Transverse colon (tissue), 4 donors: ENCODE measurements around the gene C10orf90. TPM values are rescaled to one million over a fixed set of nuclear protein-coding genes. Genes with fewer than 3 reads are reported as not detected.

Experiments used
- DNase-seq: peaks from one replicate; pipeline ENCODE4 v3.0.0-alpha.2; 2019
- H3K27ac ChIP-seq, 4 donors: fragments of 200-600 bp; sonication (generic); 2 replicates each; pipeline ENCODE4 v1.5.1; 2016 to 2018; ENCODE audit warnings: inconsistent platforms in 4 of 4
- H3K27me3 ChIP-seq: fragments of 200-600 bp; sonication (generic); 2 replicates; pipeline ENCODE4 v1.5.1; 2017; ENCODE audit warnings: inconsistent platforms
- H3K36me3 ChIP-seq, 4 donors: fragments of 200-600 bp; sonication (generic); 2 replicates each; pipeline ENCODE4 v1.5.1; 2017 to 2019; ENCODE audit warnings: inconsistent platforms in 4 of 4
- H3K4me1 ChIP-seq, 4 donors: fragments of 200-600 bp; sonication (generic); 2 replicates each; pipeline ENCODE4 v1.5.1; 2017 to 2020; ENCODE audit warnings: inconsistent platforms in 4 of 4
- H3K4me3 ChIP-seq, 4 donors: fragments of 200-600 bp; sonication (generic); 1 replicate in 1 of 4; 2 replicates in 3 of 4; pipeline versions ENCODE4 v1.5.1 to v1.6.1; 2017 to 2019; ENCODE audit warnings: inconsistent platforms in 4 of 4
- H3K9me3 ChIP-seq, 2 donors: fragments of 200-600 bp; sonication (generic); 2 replicates each; pipeline ENCODE4 v1.5.1; 2017 to 2019; ENCODE audit warnings: inconsistent platforms in 2 of 2
- EP300 ChIP-seq: sonication (generic); formaldehyde crosslinking; IDR thresholded peaks from one replicate; pipeline ENCODE4 v1.6.1; 2017; ENCODE audit warnings: antibody characterized with exemption, low read depth
- POLR2A ChIP-seq: fragments of 450-650 bp; IDR thresholded peaks from one replicate; pipeline ENCODE4 v1.6.1; 2016; ENCODE audit warnings: antibody characterized with exemption, mild to moderate bottlenecking, moderate library complexity
- POLR2AphosphoS5 ChIP-seq, 3 donors: sonication (generic); formaldehyde crosslinking; IDR thresholded peaks; one replicate each; pipeline ENCODE4 v1.6.1; 2016; ENCODE audit warnings: antibody characterized with exemption in 3 of 3
- WGBS, 2 donors: methylation state at CpG; one replicate each; pipeline ENCODE4 v1.1.5; 2018; ENCODE audit warnings: low coverage in 1 of 2; 5-methylcytosine and 5-hydroxymethylcytosine counted together
- in situ Hi-C, 4 donors: fragments of 200-750 bp; cut with MboI; loops; one replicate each; pipeline versions ENCODE4 v1.15.0 to v1.15.1; 2017; ENCODE audit warnings: low sequenced_read_pairs in 3 of 4, low pct_ligation_motif_present in 1 of 4, low pct_unique_long_range_greater_than_20kb in 1 of 4
- intact Hi-C: fragments of 100-400 bp; cut with DNase I; formaldehyde crosslinking; loops from one replicate; pipeline ENCODE4 v1.15.1; 2023; ENCODE audit warnings: low total_unique reads
- total RNA-seq, 4 donors: library from RNA; depleted of rRNA; stranded (reverse); fragments of >200 nt; gene quantifications; one replicate each; pipeline ENCODE4 v1.1.0, GENCODE V29; 2016
- TF ChIP-seq, protein P1 (sequence below), 5 experiments: fragments of 200-600 bp in 3 of 5; fragments of 450-650 bp in 2 of 5; sonication (generic) in 3 of 5; IDR thresholded peaks; 1 replicate in 2 of 5; 2 replicates in 3 of 5; pipeline ENCODE4 v1.5.1; 2016 to 2017; ENCODE audit warnings: antibody characterized with exemption in 5 of 5, inconsistent platforms in 3 of 5, mild to moderate bottlenecking in 2 of 5, moderate library complexity in 1 of 5

C10orf90 gene
- total RNA-seq, 4 donors from 2014 or later, result not detected

DNA sequence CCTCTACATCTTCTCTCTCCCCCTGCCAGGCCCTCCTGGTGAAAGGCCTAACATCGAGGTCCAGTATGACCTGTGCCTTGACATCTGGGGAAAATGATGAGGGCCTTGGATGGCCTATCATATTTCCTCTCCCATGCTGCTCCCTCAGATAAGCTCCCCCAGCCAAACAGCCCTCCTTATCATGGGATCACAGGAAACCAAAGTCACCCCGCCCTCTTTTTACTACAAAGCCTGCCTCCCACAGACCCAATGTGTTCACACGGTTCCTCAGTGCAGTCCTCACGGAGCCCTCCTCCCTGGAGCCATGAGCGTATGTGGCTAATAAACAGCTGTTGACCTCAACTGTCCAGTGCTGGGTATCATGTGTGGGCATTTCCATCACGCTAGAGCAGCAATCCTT is 32.0 kb downstream of the C10orf90 start:
- Histone ChIP-seq H3K4me3 (no peak overlapping the region), H3K27ac (no peak overlapping the region), H3K27me3 (no peaks in the 10 kb centered on the region), H3K4me1 (no peaks in the 10 kb centered on the region), H3K36me3 (no peaks in the 10 kb centered on the region), H3K9me3 (no peaks in the 10 kb centered on the region)
- no peak for DNase-seq
- in situ Hi-C loops, result no loop called here
- TF ChIP-seq EP300, result no peak
- intact Hi-C loops, result no loop called here
- WGBS, 2 donors, result 73% methylated on average over 6 of the region's 6 CpGs; no CpG with 5 or more reads in 1 of the 2 donors

DNA sequence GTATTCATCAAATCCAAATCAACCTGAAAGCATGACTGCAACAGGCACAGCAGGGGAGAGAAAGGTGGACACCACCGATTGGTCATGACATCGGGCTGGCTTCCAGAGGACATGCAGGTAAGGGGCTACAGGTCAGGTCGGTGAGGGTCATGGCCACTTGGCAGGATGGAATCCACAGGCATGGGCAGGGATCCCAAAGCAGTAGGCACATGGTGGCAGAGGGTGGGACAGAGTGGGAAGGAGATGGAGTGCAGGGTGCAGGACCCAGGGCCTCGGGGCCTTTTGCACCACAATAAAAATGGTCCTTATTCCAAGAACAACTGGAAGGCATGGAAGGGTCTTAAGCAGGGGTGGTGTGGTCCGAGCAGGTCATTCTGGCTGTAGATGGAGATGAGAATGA is 33.0 kb downstream of the C10orf90 start:
- no peaks in the 10 kb centered on the region for H3K4me1 ChIP-seq
- H3K9me3 ChIP-seq, result no peaks in the 10 kb centered on the region
- WGBS, 2 donors, result 87% methylated on average over 5 of the region's 5 CpGs; no CpG with 5 or more reads in 1 of the 2 donors
- H3K4me3 ChIP-seq, result no peak overlapping the region
- no peaks in the 10 kb centered on the region for H3K27me3 ChIP-seq
- no peak for DNase-seq
- H3K36me3 ChIP-seq, result no peaks in the 10 kb centered on the region
- intact Hi-C loops, result no loop called here
- no peak overlapping the region for H3K27ac ChIP-seq
- in situ Hi-C loops, result no loop called here
- no peak for TF ChIP-seq EP300
- TF ChIP-seq POLR2AphosphoS5 (IDR thresholded peaks at IDR 0.05), result no peak
- no peak for TF ChIP-seq POLR2A
- TF ChIP-seq, protein P1, sequence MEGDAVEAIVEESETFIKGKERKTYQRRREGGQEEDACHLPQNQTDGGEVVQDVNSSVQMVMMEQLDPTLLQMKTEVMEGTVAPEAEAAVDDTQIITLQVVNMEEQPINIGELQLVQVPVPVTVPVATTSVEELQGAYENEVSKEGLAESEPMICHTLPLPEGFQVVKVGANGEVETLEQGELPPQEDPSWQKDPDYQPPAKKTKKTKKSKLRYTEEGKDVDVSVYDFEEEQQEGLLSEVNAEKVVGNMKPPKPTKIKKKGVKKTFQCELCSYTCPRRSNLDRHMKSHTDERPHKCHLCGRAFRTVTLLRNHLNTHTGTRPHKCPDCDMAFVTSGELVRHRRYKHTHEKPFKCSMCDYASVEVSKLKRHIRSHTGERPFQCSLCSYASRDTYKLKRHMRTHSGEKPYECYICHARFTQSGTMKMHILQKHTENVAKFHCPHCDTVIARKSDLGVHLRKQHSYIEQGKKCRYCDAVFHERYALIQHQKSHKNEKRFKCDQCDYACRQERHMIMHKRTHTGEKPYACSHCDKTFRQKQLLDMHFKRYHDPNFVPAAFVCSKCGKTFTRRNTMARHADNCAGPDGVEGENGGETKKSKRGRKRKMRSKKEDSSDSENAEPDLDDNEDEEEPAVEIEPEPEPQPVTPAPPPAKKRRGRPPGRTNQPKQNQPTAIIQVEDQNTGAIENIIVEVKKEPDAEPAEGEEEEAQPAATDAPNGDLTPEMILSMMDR (IDR thresholded peaks at IDR 0.05), result no peak

DNA sequence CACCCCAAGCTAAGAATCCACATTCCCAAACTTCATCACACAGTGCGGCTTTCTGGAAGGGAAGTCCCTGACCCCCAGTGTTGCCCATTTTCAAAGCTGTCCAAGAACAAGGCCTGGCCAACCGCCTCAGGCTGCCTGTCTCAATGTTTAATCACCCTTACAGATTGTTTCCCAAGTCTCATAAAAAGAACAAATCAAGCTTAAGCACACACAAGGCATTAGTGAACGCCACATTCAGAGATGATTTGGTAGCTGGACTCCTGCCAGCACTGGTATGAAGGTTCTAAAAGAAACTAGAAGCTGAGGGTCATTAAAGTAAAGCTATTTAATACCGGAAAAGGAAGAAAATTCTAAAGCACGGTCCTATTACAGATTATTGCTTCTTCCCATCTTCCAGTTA is 35.6 kb downstream of the C10orf90 start:
- H3K9me3 ChIP-seq, result no peaks in the 10 kb centered on the region
- no peak for DNase-seq
- no peak overlapping the region for H3K4me3 ChIP-seq
- no peaks in the 10 kb centered on the region for H3K4me1 ChIP-seq
- intact Hi-C loops, result no loop called here
- no peaks in the 10 kb centered on the region for H3K36me3 ChIP-seq
- in situ Hi-C loops, result no loop called here
- H3K27ac ChIP-seq, result no peak overlapping the region
- WGBS, 2 donors, result 58 to 62% methylated on average over 4 to 5 of the region's 5 CpGs
- H3K27me3 ChIP-seq, result no peaks in the 10 kb centered on the region
- TF ChIP-seq, protein P1 (IDR thresholded peaks at IDR 0.05), result no peak
- TF ChIP-seq POLR2A (no peak), POLR2AphosphoS5 (IDR thresholded peaks at IDR 0.05) (no peak), EP300 (no peak)

DNA sequence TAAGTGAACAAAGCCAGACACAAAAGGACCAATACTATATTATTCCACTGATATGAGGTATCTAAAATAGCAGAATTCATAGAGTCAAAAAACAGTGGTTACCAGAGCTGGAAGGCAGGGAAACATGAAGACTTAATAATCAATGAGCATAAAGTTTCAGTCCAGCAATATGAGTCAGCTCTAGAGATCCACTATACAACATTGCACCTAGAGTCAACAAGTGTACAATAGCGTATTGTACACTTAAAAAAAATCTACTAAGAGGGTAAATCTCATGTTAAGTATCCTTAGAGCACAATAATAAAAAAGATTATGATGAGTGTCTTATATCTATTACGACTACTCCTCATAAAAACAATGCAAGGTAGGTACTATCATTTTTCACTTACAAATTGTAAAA is 36.1 kb downstream of the C10orf90 start:
- 60 to 84% methylated on average over 2 of the region's 2 CpGs for WGBS, 2 donors
- no peak for DNase-seq
- TF ChIP-seq, protein P1 (IDR thresholded peaks at IDR 0.05), result no peak
- no peak for TF ChIP-seq POLR2AphosphoS5 (IDR thresholded peaks at IDR 0.05)
- no peak for TF ChIP-seq EP300
- no peak for TF ChIP-seq POLR2A
- Histone ChIP-seq H3K4me3 (no peak overlapping the region), H3K27ac (no peak overlapping the region), H3K36me3 (no peaks in the 10 kb centered on the region), H3K4me1 (no peaks in the 10 kb centered on the region), H3K27me3 (no peaks in the 10 kb centered on the region), H3K9me3 (no peaks in the 10 kb centered on the region)
- intact Hi-C loops (no loop called here), in situ Hi-C loops (no loop called here)

DNA sequence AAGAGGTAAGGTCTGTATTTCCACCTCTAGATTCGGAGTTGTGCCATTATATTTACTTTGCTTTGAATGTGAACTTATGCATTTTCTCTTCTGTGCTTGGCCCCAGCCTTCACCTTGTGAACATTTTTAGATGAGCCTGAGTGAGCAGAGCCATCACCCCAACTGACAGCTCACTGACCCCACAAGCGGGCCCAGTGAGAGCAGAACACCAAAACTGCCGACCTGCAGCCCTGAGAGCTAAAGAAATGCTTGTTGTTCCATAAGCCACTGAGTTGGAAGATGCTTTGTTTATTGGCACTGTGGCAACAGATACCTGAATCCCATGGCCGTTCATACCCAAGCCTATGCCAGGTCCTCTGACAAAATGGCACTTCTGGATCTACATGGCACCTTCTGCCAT is 37.8 kb downstream of the C10orf90 start:
- no peak for TF ChIP-seq EP300
- TF ChIP-seq, protein P1 (IDR thresholded peaks at IDR 0.05), result no peak
- no peak for TF ChIP-seq POLR2A
- TF ChIP-seq POLR2AphosphoS5 (IDR thresholded peaks at IDR 0.05), result no peak
- 74 to 80% methylated on average over 1 to 4 of the region's 4 CpGs for WGBS, 2 donors
- Histone ChIP-seq H3K27me3 (no peaks in the 10 kb centered on the region), H3K4me1 (no peaks in the 10 kb centered on the region), H3K36me3 (no peaks in the 10 kb centered on the region), H3K4me3 (no peak overlapping the region), H3K27ac (no peak overlapping the region), H3K9me3 (no peaks in the 10 kb centered on the region)
- in situ Hi-C loops, result no loop called here
- intact Hi-C loops, result no loop called here
- no peak for DNase-seq
